Measurements from ENCODE around the gene ARL14EP.

The ARL14EP gene

DNA sequence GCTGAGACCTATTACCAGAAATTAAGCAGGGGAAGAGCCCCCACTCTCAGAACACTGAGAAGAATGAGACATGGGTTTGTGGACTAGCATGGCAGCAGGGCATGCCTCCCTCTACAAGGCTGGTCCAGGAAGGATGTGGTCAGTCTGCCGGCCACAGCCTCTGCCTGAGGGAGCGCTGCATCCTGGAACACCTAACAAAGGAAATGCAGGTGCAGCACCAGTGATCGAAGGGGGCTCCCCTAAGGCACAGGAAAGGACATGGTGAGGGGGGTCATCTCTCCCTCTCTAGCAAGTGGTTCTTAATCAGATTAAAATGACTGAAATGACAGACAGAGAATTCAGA lies 40.6 kb upstream of the ARL14EP start:
- TF ChIP-seq SNAI2 (CRISPR knock-in tag; IDR thresholded peaks at IDR 0.05) (no peak), TCF4 (CRISPR knock-in tag; IDR thresholded peaks at IDR 0.05; ENCODE audit: borderline replicate concordance) (no peak), ZFP3 (CRISPR knock-in tag; IDR thresholded peaks at IDR 0.05) (no peak), ZFP30 (CRISPR knock-in tag; IDR thresholded peaks at IDR 0.05) (no peak), CSDC2 (CRISPR knock-in tag; IDR thresholded peaks at IDR 0.05) (no peak), PPARA (CRISPR knock-in tag; IDR thresholded peaks at IDR 0.05; ENCODE audit: borderline replicate concordance) (no peak), ESRRG (CRISPR knock-in tag; IDR thresholded peaks at IDR 0.05) (no peak)
- TF ChIP-seq, protein P1, sequence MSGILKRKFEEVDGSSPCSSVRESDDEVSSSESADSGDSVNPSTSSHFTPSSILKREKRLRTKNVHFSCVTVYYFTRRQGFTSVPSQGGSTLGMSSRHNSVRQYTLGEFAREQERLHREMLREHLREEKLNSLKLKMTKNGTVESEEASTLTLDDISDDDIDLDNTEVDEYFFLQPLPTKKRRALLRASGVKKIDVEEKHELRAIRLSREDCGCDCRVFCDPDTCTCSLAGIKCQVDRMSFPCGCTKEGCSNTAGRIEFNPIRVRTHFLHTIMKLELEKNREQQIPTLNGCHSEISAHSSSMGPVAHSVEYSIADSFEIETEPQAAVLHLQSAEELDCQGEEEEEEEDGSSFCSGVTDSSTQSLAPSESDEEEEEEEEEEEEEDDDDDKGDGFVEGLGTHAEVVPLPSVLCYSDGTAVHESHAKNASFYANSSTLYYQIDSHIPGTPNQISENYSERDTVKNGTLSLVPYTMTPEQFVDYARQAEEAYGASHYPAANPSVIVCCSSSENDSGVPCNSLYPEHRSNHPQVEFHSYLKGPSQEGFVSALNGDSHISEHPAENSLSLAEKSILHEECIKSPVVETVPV (CRISPR knock-in tag; IDR thresholded peaks at IDR 0.05) = no peak
- TF ChIP-seq, protein P2, sequence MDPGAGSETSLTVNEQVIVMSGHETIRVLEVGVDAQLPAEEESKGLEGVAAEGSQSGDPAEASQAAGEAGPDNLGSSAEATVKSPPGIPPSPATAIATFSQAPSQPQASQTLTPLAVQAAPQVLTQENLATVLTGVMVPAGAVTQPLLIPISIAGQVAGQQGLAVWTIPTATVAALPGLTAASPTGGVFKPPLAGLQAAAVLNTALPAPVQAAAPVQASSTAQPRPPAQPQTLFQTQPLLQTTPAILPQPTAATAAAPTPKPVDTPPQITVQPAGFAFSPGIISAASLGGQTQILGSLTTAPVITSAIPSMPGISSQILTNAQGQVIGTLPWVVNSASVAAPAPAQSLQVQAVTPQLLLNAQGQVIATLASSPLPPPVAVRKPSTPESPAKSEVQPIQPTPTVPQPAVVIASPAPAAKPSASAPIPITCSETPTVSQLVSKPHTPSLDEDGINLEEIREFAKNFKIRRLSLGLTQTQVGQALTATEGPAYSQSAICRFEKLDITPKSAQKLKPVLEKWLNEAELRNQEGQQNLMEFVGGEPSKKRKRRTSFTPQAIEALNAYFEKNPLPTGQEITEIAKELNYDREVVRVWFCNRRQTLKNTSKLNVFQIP (CRISPR knock-in tag; IDR thresholded peaks at IDR 0.05; ENCODE audit: borderline replicate concordance, low read depth) = no peak
- TF ChIP-seq, protein P3, sequence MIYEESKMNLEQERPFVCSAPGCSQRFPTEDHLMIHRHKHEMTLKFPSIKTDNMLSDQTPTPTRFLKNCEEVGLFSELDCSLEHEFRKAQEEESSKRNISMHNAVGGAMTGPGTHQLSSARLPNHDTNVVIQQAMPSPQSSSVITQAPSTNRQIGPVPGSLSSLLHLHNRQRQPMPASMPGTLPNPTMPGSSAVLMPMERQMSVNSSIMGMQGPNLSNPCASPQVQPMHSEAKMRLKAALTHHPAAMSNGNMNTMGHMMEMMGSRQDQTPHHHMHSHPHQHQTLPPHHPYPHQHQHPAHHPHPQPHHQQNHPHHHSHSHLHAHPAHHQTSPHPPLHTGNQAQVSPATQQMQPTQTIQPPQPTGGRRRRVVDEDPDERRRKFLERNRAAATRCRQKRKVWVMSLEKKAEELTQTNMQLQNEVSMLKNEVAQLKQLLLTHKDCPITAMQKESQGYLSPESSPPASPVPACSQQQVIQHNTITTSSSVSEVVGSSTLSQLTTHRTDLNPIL (CRISPR knock-in tag; IDR thresholded peaks at IDR 0.05; ENCODE audit: low read depth) = no peak
- no peak for ATAC-seq

- TF ChIP-seq SNAI2 (CRISPR knock-in tag; IDR thresholded peaks at IDR 0.05) (no peak), ESRRG (CRISPR knock-in tag; IDR thresholded peaks at IDR 0.05) (no peak), ZNF8 (CRISPR knock-in tag; IDR thresholded peaks at IDR 0.05) (no peak), PPARA (CRISPR knock-in tag; IDR thresholded peaks at IDR 0.05; ENCODE audit: borderline replicate concordance) (no peak), OSR1 (CRISPR knock-in tag; IDR thresholded peaks at IDR 0.05) (no peak), TOX (CRISPR knock-in tag; IDR thresholded peaks at IDR 0.05; ENCODE audit: borderline replicate concordance) (no peak), TSHZ2 (CRISPR knock-in tag; IDR thresholded peaks at IDR 0.05) (no peak), ZNF70 (CRISPR knock-in tag; IDR thresholded peaks at IDR 0.05) (no peak), CSDC2 (CRISPR knock-in tag; IDR thresholded peaks at IDR 0.05) (no peak), BACH2 (CRISPR knock-in tag; IDR thresholded peaks at IDR 0.05; ENCODE audit: borderline replicate concordance) (no peak), ISL1 (CRISPR knock-in tag; IDR thresholded peaks at IDR 0.05) (no peak)
- TF ChIP-seq, protein P3 (CRISPR knock-in tag; IDR thresholded peaks at IDR 0.05; ENCODE audit: low read depth) = no peak
- TF ChIP-seq, protein P4, sequence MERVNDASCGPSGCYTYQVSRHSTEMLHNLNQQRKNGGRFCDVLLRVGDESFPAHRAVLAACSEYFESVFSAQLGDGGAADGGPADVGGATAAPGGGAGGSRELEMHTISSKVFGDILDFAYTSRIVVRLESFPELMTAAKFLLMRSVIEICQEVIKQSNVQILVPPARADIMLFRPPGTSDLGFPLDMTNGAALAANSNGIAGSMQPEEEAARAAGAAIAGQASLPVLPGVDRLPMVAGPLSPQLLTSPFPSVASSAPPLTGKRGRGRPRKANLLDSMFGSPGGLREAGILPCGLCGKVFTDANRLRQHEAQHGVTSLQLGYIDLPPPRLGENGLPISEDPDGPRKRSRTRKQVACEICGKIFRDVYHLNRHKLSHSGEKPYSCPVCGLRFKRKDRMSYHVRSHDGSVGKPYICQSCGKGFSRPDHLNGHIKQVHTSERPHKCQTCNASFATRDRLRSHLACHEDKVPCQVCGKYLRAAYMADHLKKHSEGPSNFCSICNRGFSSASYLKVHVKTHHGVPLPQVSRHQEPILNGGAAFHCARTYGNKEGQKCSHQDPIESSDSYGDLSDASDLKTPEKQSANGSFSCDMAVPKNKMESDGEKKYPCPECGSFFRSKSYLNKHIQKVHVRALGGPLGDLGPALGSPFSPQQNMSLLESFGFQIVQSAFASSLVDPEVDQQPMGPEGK (CRISPR knock-in tag; IDR thresholded peaks at IDR 0.05; ENCODE audit: borderline replicate concordance) = no peak
- no peak for ATAC-seq
Observed at GRCh38 chr11:30284836-30285235, 38.1 kb upstream of the ARL14EP start.

GRCh38 chr11:30285416-30286121 lies 37.3 kb upstream of the ARL14EP start:
- no peak for ATAC-seq
- TF ChIP-seq ZNF70 (CRISPR knock-in tag; IDR thresholded peaks at IDR 0.05) (no peak), GLIS3 (CRISPR knock-in tag; IDR thresholded peaks at IDR 0.05) (no peak), ZNF565 (CRISPR knock-in tag; conservative IDR thresholded peaks at IDR 0.05; ENCODE audit: low read depth) (no peak), ARNTL (CRISPR knock-in tag; IDR thresholded peaks at IDR 0.05; ENCODE audit: borderline replicate concordance, low read depth) (no peak), TOX (CRISPR knock-in tag; IDR thresholded peaks at IDR 0.05; ENCODE audit: borderline replicate concordance) (no peak)
- TF ChIP-seq, protein P1 (CRISPR knock-in tag; IDR thresholded peaks at IDR 0.05) = no peak
